ENCODE measurements around the gene TMEM74B.
"Not testable (repeated sequence)": the region's sequence is repeated elsewhere in the genome, so short reads cannot be mapped to it uniquely, and the experiment has no call there.

Gene TMEM74B

GRCh38 chr20:1155342-1155741 lies 29.4 kb downstream of the TMEM74B start:
- no peak for DNase-seq (ENCODE audit: extremely low spot score)
- no peak for TF ChIP-seq CTCF (IDR thresholded peaks at IDR 0.05; ENCODE audit: control extremely low read depth, extremely low read depth, low read depth, missing control alignments)
- POLR2A ChIA-PET, result no interaction called here
- CTCF ChIA-PET, result interaction anchor here (1.1 kb wide), 1 partner anchor 20 kb away, joined by 3 read pairs; no protein-coding TSS in a partner anchor

GRCh38 chr20:1154691-1155090 lies 30.1 kb downstream of the TMEM74B start:
- ChIA-PET POLR2A (no interaction called here), CTCF (interaction anchor here (1.1 to 1.3 kb wide), 2 partner anchors 19 to 46 kb away, joined by 3 to 4 read pairs; no protein-coding TSS in a partner anchor)
- TF ChIP-seq CTCF (IDR thresholded peaks at IDR 0.05; ENCODE audit: control extremely low read depth, extremely low read depth, low read depth, missing control alignments), result no peak
- DNase-seq (ENCODE audit: extremely low spot score), result no peak

GRCh38 chr20:1154226-1154625 lies 30.6 kb downstream of the TMEM74B start:
- TF ChIP-seq CTCF (IDR thresholded peaks at IDR 0.05; ENCODE audit: control extremely low read depth, extremely low read depth, low read depth, missing control alignments), result no peak
- no peak for DNase-seq (ENCODE audit: extremely low spot score)
- POLR2A ChIA-PET, result no interaction called here
- CTCF ChIA-PET, result interaction anchor here (1.1 to 1.3 kb wide), 2 partner anchors 19 to 45 kb away, joined by 3 to 4 read pairs; no protein-coding TSS in a partner anchor

- DNase-seq (ENCODE audit: extremely low spot score), result no peak
- ChIA-PET CTCF (interaction anchor here (0.8 to 1.6 kb wide), 3 partner anchors 9 to 30 kb away, joined by 3 to 4 read pairs (median 4); no protein-coding TSS in a partner anchor), POLR2A (no interaction called here)
- no peak for TF ChIP-seq CTCF (IDR thresholded peaks at IDR 0.05; ENCODE audit: control extremely low read depth, extremely low read depth, low read depth, missing control alignments)
Measured at GRCh38 chr20:1150968-1151367, 33.8 kb downstream of the TMEM74B start.

GRCh38 chr20:1150218-1150617 lies 34.6 kb downstream of the TMEM74B start:
- no peak for DNase-seq (ENCODE audit: extremely low spot score)
- CTCF ChIA-PET, result interaction anchor here (1.3 to 1.4 kb wide), 2 partner anchors 15 to 17 kb away, joined by 3 to 4 read pairs; no protein-coding TSS in a partner anchor
- TF ChIP-seq CTCF (IDR thresholded peaks at IDR 0.05; ENCODE audit: control extremely low read depth, extremely low read depth, low read depth, missing control alignments), result no peak
- POLR2A ChIA-PET, result no interaction called here

GRCh38 chr20:1149812-1150211 lies 35.0 kb downstream of the TMEM74B start:
- CTCF ChIA-PET, result interaction anchor here (1.3 kb wide), 1 partner anchor 15 kb away, joined by 3 read pairs; no protein-coding TSS in a partner anchor
- POLR2A ChIA-PET; DNase-seq (ENCODE audit: extremely low spot score): not testable (repeated sequence)

- no peak for DNase-seq (ENCODE audit: extremely low spot score)
- no peak for TF ChIP-seq CTCF (IDR thresholded peaks at IDR 0.05; ENCODE audit: control extremely low read depth, extremely low read depth, low read depth, missing control alignments)
- ChIA-PET POLR2A (no interaction called here), CTCF (no interaction called here)
Measured at GRCh38 chr20:1146957-1147356, 37.8 kb downstream of the TMEM74B start.
